Endothelial cell of umbilical vein (primary cell): ENCODE results near the gene DEUP1.

ENCODE experiments used
- EZH2 ChIP-seq: IDR thresholded peaks from 2 replicates; pipeline ENCODE4 v1.6.1; 2012; ENCODE audit warnings: borderline replicate concordance, low read depth, mild to moderate bottlenecking, moderate library complexity, low read length, inconsistent platforms; ENCODE audit not compliant: severe bottlenecking
- JUN ChIP-seq: IDR thresholded peaks from 2 replicates; pipeline ENCODE4 v1.6.1; 2011; ENCODE audit warnings: borderline replicate concordance, low read depth; ENCODE audit not compliant: insufficient read length, insufficient read depth
- MYC ChIP-seq: IDR thresholded peaks from one replicate; pipeline ENCODE4 v1.6.1; 2011; ENCODE audit warnings: mild to moderate bottlenecking, low read depth, low read length
- POLR2A ChIP-seq: IDR thresholded peaks from 2 replicates; pipeline ENCODE4 v1.6.1; 2012; ENCODE audit warnings: low read depth, mild to moderate bottlenecking, control low read depth, low read length
- POLR2AphosphoS5 ChIP-seq: IDR thresholded peaks from 2 replicates; pipeline ENCODE4 v1.6.1; 2012; ENCODE audit warnings: low read depth, mild to moderate bottlenecking, control low read depth, low read length, moderate library complexity; ENCODE audit not compliant: insufficient read depth
- TF ChIP-seq, protein P1 (sequence below), 2 donors: IDR thresholded peaks; 1 replicate in 1 of 2; 2 replicates in 1 of 2; pipeline ENCODE4 v1.5.1; 2011; ENCODE audit warnings: low read length in 2 of 2, mild to moderate bottlenecking in 2 of 2, moderate library complexity in 2 of 2, control low read depth in 1 of 2, inconsistent platforms in 1 of 2, low read depth in 1 of 2; ENCODE audit not compliant: insufficient read depth in 1 of 2; ENCODE audit errors: extremely low read depth in 1 of 2
- TF ChIP-seq, protein P2 (sequence below): IDR thresholded peaks from 2 replicates; pipeline ENCODE4 v1.6.1; 2011; ENCODE audit not compliant: insufficient read depth, insufficient read length

DNA sequence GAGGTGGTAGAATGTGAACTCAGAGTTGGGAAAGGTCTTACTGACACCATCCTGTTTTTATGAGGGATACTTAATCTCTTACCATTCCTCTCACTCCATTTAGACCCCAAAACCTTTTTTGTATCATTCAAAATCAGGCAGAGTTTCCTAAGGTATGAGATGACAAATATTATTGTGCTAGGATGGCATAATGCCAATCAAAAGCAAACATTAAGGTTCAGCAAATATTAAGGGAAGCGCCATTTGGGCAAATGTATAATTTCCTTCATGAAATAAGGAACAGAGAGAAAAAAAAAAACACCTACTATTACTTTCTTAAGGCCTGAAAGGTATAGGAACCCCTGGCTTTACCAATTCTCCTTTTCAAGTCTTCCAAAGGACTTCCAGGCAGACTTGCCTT is 150.2 kb downstream of the DEUP1 start:
- TF ChIP-seq POLR2AphosphoS5 (no peak), POLR2A (no peak), JUN (no peak), EZH2 (no peak), MYC (no peak)
- TF ChIP-seq, protein P1, sequence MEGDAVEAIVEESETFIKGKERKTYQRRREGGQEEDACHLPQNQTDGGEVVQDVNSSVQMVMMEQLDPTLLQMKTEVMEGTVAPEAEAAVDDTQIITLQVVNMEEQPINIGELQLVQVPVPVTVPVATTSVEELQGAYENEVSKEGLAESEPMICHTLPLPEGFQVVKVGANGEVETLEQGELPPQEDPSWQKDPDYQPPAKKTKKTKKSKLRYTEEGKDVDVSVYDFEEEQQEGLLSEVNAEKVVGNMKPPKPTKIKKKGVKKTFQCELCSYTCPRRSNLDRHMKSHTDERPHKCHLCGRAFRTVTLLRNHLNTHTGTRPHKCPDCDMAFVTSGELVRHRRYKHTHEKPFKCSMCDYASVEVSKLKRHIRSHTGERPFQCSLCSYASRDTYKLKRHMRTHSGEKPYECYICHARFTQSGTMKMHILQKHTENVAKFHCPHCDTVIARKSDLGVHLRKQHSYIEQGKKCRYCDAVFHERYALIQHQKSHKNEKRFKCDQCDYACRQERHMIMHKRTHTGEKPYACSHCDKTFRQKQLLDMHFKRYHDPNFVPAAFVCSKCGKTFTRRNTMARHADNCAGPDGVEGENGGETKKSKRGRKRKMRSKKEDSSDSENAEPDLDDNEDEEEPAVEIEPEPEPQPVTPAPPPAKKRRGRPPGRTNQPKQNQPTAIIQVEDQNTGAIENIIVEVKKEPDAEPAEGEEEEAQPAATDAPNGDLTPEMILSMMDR (IDR thresholded peaks at IDR 0.05; ENCODE audit: extremely low read depth in 1 of 2, insufficient read depth in 1 of 2, low read depth in 1 of 2, low read length in 2 of 2): no peak
- TF ChIP-seq, protein P2, sequence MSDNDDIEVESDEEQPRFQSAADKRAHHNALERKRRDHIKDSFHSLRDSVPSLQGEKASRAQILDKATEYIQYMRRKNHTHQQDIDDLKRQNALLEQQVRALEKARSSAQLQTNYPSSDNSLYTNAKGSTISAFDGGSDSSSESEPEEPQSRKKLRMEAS: no peak
